Neural crest cell (in vitro differentiated cells): ENCODE measurements around the gene ELFN2. TPM values are rescaled to one million over a fixed set of nuclear protein-coding genes. Genes with fewer than 3 reads are reported as not detected.

Experiments used
- DNase-seq: peaks from one replicate; pipeline ENCODE4 v3.0.0; 2021; ENCODE audit warnings: low read depth, mixed read lengths, low spot score
- H3K27ac Mint-ChIP-seq: one replicate; pipeline ENCODE4 v1.8.0; 2021; ENCODE audit warnings: mild to moderate bottlenecking, mixed read lengths; ENCODE audit not compliant: unreplicated experiment
- H3K27me3 Mint-ChIP-seq: 2 replicates; pipeline ENCODE4 v1.8.0; 2021; ENCODE audit warnings: low read depth, mild to moderate bottlenecking, mixed read lengths
- H3K36me3 Mint-ChIP-seq: 2 replicates; pipeline ENCODE4 v1.8.0; 2021; ENCODE audit warnings: low read depth, mild to moderate bottlenecking, mixed read lengths
- H3K4me1 Mint-ChIP-seq: 2 replicates; pipeline ENCODE4 v1.8.0; 2021; ENCODE audit warnings: mixed read lengths
- H3K4me3 Mint-ChIP-seq: one replicate; pipeline ENCODE4 v1.8.0; 2021; ENCODE audit warnings: mild to moderate bottlenecking, mixed read lengths
- H3K9me3 Mint-ChIP-seq: 2 replicates; pipeline ENCODE4 v1.8.0; 2021; ENCODE audit warnings: mixed read lengths
- total RNA-seq: library from RNA; stranded (reverse); gene quantifications from 2 replicates; pipeline ENCODE4 v1.2.1, GENCODE V29; 2021
- TF ChIP-seq, protein P1 (sequence below): fragments of 200-600 bp; sonication (generic); conservative IDR thresholded peaks from 2 replicates; pipeline ENCODE4 v1.5.0; 2021; ENCODE audit warnings: antibody characterized with exemption, mild to moderate bottlenecking

Gene ELFN2
- total RNA-seq, 1 donor from 2014 or later = 0.09 TPM

DNA sequence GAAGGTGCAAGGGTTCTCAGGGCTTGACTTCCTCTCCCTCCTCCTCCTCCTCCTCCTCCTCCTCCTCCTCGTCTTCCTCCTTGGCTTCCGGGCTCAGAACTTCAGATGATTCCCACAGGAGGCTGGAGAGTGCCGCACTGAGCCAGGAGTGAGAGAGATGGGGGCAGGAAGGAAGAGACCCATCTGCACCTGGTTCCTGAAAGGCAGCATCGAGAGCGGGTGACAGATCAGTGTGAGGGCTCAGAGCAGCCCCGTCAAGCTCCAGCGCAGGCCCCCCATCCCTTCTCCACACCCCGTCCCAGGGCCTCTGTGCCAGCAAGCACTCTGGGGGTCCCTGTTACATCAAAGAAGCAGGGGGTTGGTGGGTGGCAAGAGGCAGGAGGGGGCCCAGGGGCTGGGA is 51.5 kb downstream of the ELFN2 start:
- Mint-ChIP-seq H3K4me1 (no peaks in the 10 kb centered on the region), H3K4me3 (no peak overlapping the region), H3K36me3 (no peaks in the 10 kb centered on the region), H3K27me3 (peaks cover 3% of the 10 kb centered on the region), H3K9me3 (no peaks in the 10 kb centered on the region), H3K27ac (no peak overlapping the region)
- TF ChIP-seq, protein P1, sequence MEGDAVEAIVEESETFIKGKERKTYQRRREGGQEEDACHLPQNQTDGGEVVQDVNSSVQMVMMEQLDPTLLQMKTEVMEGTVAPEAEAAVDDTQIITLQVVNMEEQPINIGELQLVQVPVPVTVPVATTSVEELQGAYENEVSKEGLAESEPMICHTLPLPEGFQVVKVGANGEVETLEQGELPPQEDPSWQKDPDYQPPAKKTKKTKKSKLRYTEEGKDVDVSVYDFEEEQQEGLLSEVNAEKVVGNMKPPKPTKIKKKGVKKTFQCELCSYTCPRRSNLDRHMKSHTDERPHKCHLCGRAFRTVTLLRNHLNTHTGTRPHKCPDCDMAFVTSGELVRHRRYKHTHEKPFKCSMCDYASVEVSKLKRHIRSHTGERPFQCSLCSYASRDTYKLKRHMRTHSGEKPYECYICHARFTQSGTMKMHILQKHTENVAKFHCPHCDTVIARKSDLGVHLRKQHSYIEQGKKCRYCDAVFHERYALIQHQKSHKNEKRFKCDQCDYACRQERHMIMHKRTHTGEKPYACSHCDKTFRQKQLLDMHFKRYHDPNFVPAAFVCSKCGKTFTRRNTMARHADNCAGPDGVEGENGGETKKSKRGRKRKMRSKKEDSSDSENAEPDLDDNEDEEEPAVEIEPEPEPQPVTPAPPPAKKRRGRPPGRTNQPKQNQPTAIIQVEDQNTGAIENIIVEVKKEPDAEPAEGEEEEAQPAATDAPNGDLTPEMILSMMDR = no peak
- no peak for DNase-seq

DNA sequence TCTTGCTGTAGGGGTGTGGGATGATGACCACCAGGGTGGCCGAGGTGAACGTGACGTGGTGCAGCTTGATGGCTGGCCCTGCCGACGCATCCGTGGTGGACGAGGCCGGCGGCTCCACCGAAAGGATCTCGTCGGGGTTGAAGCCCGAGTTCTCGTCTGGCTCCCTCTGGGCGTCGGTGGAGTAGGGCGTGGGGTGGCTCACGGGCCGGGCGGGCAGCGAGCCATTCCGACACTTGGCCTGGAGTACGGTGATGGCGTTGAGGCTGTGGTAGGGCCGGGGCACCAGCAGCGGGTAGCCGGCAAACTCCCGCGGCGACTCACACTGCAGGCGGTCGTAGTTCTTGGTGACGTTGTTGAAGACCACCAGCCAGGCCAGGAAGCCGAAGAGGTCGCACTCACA is 52.7 kb downstream of the ELFN2 start:
- no peak for DNase-seq
- Mint-ChIP-seq H3K36me3 (no peaks in the 10 kb centered on the region), H3K4me3 (no peak overlapping the region), H3K27ac (no peak overlapping the region), H3K4me1 (no peaks in the 10 kb centered on the region), H3K27me3 (peaks cover 2% of the 10 kb centered on the region), H3K9me3 (no peaks in the 10 kb centered on the region)
- TF ChIP-seq, protein P1 = no peak

DNA sequence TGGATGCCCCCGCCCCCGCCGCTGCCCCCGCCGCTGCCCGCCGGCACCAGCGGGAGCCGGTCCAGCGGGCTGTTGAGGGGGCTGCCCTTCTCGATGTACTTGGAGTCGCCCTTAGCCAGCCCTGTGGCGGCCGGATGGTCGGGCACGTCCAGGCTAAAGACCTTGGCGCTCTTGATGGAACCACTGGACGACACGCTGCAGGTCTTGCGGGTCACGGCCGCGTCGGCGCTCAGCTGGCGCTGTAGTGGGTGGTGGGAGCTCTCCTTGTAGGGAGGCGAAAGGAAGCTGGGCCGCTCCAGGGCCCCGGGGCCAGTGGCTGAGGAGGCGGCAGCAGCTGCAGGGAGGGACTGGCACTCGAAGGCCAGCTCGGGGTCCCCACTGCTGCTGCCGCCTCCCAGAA is 53.8 kb downstream of the ELFN2 start:
- H3K4me3 Mint-ChIP-seq = no peak overlapping the region
- DNase-seq = no peak
- no peaks in the 10 kb centered on the region for H3K9me3 Mint-ChIP-seq
- TF ChIP-seq, protein P1 = no peak
- H3K4me1 Mint-ChIP-seq = peaks cover 5% of the 10 kb centered on the region
- no peaks in the 10 kb centered on the region for H3K27me3 Mint-ChIP-seq
- H3K36me3 Mint-ChIP-seq = no peaks in the 10 kb centered on the region
- no peak overlapping the region for H3K27ac Mint-ChIP-seq

DNA sequence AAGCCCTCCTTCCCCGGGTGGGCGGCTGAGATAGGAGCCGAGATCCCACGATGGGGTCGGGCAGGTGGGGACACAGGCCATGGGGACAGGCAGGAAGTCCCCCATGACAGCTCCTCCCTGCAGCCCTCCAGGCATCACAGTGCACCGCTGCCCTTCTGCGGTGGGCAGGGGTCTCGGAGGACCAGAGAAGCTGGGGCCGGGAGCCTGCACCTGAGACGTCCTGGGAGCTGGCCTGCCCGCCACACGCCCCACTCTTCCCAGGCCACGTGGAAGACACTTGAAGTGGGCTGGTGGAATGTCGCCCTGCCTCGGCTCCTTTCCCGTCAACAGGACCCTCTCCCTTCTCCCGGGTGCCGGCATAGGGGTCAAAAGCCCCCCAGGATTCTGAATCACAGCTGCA is 55.4 kb downstream of the ELFN2 start:
- no peaks in the 10 kb centered on the region for H3K27me3 Mint-ChIP-seq
- no peak for DNase-seq
- no peaks in the 10 kb centered on the region for H3K36me3 Mint-ChIP-seq

DNA sequence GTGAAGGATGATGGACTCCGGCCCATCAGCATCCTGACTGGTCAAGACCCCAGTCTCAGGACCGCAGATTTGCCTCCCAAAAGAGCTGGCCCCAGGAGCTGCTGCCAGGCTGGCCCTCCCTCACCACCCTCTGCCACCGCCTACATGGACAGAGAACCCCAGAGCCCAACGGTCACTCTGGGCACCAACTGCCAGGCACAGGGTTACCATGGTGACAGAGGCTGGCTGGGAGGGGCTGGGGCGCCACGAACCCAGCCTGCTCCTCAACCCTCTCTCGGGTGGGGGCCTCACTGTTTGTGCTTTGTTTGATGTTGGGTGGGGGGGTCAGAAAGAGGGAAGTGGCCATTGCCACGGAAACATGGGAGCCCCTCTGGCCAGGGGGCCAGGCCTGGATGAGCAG is 55.8 kb downstream of the ELFN2 start:
- no peak overlapping the region for H3K27ac Mint-ChIP-seq
- DNase-seq = no peak
- H3K4me1 Mint-ChIP-seq = peaks cover 9% of the 10 kb centered on the region
- no peaks in the 10 kb centered on the region for H3K27me3 Mint-ChIP-seq
- no peaks in the 10 kb centered on the region for H3K9me3 Mint-ChIP-seq
- TF ChIP-seq, protein P1 = no peak
- H3K36me3 Mint-ChIP-seq = no peaks in the 10 kb centered on the region
- no peak overlapping the region for H3K4me3 Mint-ChIP-seq

More for the DNA sequence above, 55.4 kb downstream of the ELFN2 start:
- Mint-ChIP-seq H3K27ac (no peak overlapping the region), H3K4me3 (no peak overlapping the region), H3K4me1 (peaks cover 9% of the 10 kb centered on the region), H3K9me3 (no peaks in the 10 kb centered on the region)
- TF ChIP-seq, protein P1 = no peak
